Measurements from ENCODE around the gene YIF1B.
"Not testable (repeated sequence)": the region's sequence is repeated elsewhere in the genome, so short reads cannot be mapped to it uniquely, and the experiment has no call there.

The YIF1B gene

DNA sequence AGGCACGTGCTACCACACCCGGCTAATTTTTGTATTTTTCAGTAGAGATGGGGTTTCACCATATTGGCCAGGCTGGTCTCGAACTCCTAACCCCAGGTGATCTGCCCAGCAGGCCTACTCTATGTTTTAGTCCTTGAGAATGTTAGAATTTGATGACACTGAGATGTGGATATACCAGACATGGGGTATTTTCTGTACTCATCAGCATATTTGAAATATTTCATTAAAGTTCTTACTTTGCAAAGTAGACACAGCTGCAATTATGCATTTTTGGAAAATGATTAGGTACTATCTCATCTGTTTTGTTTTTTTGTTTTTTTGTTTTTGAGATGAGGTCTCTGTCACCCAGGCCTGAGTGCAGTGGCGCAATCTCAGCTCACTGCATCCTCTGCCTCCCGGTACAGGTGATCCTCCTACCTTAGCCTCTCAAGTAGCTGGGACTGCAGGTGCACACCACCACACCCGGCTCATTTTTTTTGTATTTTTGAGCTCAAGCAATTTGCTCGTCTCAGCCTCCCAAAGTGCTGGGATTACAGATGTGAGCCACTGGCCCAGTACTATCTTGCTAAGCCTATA, 38.7 kb downstream of the YIF1B start:
- no peak for DNase-seq (ENCODE audit: low read depth, low spot score)

GRCh38 chr19:38274739-38275138, 41.0 kb downstream of the YIF1B start:
- DNase-seq (ENCODE audit: low read depth, low spot score), result no peak

- no peak for DNase-seq (ENCODE audit: low read depth, low spot score)
Measured at GRCh38 chr19:38273499-38273898, 42.2 kb downstream of the YIF1B start.

DNA sequence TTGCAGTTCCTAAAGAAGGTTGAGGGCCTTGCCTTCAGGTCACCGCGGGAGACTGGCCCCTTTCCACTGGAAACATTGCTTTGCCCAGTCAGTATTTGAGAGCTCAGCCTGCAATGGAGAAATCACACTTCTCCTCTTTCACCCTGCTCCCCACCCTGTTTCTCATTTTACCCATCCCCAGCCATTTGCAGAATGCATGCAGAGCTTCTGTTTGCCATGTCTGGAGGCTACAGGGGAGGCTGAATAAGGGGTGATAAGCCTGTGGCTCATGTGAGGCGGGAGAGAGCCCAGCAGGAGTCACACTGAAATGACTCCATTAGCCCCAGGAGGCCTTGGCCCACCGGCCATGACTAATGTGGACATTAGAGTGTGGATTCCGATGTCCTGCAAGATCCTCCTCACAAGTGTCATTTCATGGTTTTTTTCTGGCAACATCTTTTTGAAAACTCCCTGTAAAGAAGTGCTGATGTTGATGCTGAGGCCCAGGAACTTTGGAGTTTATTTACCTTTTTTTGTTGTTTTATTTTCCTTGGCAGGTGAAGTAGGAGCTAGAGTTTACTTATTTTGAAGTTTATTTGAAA, 45.1 kb downstream of the YIF1B start:
- no peak for DNase-seq (ENCODE audit: low read depth, low spot score)

GRCh38 chr19:38268539-38268938, 47.2 kb downstream of the YIF1B start:
- no peak for DNase-seq (ENCODE audit: low read depth, low spot score)

GRCh38 chr19:38267761-38268483, 47.8 kb downstream of the YIF1B start:
- no peak for DNase-seq (ENCODE audit: low read depth, low spot score)

DNA sequence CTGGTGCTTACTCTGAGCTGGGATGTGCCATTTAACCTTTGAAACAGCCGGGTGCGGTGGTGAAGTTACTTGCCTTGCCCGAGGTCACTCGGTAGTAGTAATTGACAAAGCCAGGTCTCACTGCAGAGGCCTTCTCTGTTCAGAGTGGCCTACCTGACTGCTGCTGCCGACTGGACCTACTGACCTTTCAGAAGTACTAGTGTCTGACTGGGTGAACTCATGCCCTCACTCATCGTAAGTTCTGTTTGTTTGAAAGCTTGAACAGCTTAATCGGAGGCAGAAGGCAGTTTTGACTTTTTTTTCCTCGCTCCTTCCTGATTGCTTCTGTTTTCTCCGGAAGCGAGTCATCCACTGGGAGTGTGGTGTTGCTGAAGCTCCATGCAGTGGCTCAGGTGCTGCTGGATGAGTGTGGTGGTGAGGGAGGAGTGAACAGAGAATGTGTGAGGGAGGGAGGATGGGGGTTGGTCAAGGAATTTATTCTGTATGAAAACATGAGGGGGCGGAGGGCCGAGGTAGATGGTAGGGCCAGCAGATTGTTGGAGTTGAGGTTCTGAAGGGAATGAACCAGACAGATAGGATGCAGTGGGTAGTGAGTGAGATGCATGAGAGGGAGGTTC, 48.7 kb downstream of the YIF1B start:
- DNase-seq (ENCODE audit: low read depth, low spot score), result no peak

DNA sequence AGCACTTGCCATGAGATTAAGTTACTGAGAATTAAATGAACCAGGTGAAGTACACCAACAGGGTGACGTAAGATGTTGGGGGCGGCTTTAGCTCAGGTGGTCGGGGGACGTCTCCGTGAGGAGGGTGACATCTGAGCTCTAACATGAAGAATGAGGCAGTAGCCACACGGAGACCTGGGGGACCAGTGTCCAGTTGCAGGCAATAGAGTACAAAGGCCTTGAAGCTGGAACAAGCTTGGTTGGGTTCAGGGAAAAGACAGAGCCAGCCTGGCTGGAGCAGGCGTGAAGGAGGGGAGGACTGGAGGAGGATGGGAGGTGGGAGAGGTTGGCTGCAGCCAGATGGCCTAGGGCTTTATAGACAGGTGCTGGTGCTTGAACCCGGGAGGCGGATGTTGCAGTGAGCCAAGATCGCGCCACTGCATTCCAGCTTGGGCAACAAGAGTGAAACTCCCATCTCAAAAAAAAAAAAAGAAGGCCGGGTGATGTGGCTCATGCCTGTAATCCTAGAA, 49.8 kb downstream of the YIF1B start:
- DNase-seq (ENCODE audit: low read depth, low spot score), result no peak

DNA sequence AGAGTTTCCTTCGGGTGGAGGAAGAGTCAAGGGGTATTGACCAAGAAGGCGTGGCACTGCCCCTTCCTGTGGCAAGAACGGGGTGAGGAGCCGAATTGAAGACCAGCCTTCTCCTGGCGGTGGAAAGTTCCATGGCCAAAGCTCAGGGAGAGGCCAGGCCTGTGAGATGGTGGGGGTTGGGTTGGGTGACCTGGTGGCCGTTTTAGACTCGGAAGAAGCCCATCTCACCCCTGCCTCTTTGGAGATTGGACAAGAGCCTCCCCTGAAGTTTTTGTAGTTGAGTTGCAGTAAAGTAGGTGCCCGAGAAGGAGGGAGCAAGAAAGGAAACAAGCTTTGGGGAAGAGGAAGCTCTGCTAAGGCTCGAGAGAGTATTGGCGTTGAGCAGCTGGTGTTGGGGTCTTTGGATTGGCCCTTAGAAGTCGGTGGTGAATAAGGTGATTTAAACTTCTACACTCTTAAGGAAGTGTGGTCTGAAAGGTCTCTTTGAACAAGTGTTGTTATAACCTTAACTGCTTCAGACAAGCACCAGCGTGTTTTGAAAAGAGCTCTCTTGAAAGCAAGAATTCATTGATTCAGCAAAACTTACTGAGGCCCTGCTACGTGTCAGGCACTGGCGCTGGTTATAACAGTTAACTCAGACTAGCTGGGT, 50.4 kb downstream of the YIF1B start:
- no peak for DNase-seq (ENCODE audit: low read depth, low spot score)

GRCh38 chr19:38264486-38265212, 51.1 kb downstream of the YIF1B start, which contains the start of gene SPINT2:
SPINT2 (plus strand) TSS chr19:38264573; CDS start chr19:38264893, 320 bp downstream.
- no peak for DNase-seq (ENCODE audit: low read depth, low spot score)

DNA sequence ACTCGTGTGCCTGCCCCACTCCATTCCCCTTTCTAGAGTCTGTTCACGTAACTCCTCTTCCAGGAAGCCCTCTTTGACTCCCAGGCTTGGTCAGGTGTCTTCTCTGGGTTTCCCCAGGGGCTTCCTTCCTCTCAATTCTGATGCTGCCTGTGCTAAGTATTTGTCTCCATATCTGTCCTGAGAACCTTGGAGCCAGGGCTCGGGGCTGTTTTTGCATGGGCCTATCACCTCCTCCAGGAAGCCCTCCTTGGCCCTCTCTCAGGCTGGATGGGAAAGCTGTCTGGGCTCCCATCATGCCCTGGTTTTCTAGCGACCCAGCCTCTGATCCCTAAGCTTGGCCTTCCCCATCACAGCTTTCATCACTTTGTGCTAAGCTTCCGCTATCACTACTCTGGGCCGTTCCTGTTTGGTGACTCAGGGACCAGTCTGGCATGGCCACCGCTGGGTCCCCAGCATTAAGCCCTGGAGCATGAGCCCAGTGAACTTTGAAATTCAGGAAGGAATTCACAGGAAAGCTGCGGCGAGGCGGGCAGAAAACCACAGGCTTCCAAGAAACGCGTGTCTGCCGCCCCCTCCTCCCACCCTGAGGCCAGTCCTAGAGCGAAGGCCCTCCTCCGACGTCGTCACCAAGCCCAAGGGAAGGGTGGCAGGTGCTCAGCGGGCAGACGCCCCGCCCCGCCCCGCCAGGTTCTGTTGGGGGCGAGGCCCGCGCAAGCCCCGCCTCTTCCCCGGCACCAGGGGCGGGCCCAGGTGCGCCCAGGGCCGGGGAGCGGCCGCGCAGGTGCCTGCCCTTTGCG, 51.9 kb downstream of the YIF1B start:
- DNase-seq (ENCODE audit: low read depth, low spot score), result no peak

DNA sequence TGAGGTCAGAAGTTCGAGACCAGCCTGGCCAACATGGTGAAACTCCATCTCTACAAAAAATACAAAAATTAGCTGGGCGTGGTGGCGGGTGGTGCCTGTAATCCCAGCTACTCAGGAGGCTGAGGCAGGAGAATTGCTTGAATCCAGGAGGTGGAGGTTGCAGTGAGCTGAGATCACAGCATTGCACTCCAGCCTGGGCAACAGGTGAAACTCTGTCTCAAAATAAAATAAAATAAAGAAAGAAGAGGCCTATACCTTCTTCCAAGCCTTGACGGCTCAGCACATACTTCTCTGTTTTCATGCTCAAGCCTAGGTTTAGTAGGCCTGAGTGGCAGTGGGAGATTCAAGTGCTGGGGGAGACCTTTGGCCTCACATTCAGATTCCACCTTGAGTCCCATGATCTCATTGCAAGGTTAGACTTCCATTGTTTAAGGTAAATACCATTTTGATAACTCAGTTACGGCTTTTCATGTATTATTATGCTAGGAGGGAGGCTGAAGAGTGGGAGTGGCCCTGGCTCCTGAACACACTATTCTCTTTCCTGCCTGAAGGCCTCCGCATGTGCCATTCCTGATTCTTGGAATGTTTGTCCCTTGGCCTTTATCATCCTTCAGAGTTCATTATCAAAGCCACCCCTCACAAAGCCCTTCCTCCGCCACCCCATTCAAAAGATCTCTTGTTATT, 53.0 kb downstream of the YIF1B start:
- no peak for DNase-seq (ENCODE audit: low read depth, low spot score)

GRCh38 chr19:38261942-38262341, 53.8 kb downstream of the YIF1B start:
- not testable (repeated sequence) for DNase-seq (ENCODE audit: low read depth, low spot score)

DNA sequence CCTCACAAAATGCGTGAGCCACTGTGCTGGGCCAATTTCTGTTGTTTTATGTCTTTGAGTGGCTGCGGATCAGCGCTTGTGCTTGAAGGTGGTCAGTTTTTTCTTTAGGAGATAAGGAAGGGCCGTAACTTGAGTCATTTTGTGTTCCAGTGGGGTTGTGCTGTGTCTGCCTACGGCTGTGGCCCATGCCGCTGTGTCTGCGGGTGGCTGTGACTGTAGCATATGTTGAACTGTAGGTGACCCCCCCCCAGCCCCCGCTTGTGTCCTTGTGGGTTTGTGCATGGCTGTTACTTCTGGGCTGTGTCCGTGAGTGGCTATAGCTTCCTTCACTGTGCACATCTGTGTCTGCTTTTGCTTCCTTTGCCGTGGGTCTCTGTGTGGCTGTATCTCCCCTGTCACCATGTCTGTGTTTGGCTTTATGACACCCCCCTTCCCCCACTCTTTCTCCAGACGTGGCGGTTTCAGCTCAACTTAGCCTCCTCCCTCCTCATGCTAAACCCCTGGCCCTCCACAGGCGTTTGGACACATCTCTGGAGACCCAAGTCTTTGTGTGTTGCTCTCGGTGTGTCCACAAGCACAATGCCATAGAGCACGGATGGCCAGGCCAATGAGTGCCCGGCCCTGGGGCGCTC, 60.2 kb downstream of the YIF1B start:
- no peak for DNase-seq (ENCODE audit: low read depth, low spot score)

DNA sequence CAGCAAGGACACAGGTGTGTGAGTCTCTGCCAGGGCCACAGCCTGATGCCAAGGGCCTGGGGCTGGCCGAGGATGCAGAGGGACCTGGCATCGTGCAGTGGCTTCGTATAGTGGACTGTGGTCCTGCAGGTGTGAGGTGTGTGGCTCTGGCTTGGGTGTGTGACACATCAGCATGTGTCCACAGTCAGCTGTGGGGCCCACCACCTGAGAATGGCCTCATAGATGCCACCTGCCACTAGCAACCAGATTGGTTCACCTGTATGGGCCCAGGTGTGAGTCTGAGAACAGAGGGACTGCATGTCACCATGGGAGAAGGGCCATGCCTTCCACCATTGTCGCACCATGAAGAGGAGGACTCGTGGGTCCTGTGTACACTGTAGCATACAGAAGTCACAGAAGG, 62.0 kb downstream of the YIF1B start:
- no peak for DNase-seq (ENCODE audit: low read depth, low spot score)
